Subcutaneous abdominal adipose tissue (tissue), 5 donors: ENCODE data around the gene OXCT1.
A peak's percentile ranks its signal among the peaks of the same experiment; 100 is the strongest.

Experiments used
- H3K27ac ChIP-seq: one replicate; pipeline ENCODE4 v1.7.0; 2013; ENCODE audit warnings: low read depth, mild to moderate bottlenecking, inconsistent platforms, low read length, moderate library complexity
- H3K27me3 ChIP-seq, 5 donors: one replicate each; pipeline ENCODE4 v1.7.0; 2013; ENCODE audit warnings: low read length in 5 of 5, inconsistent platforms in 1 of 5; ENCODE audit not compliant: control insufficient read depth in 5 of 5, insufficient read depth in 4 of 5
- H3K36me3 ChIP-seq, 5 donors: one replicate each; pipeline ENCODE4 v1.7.0; 2013; ENCODE audit warnings: low read length in 5 of 5; ENCODE audit not compliant: control insufficient read depth in 5 of 5, insufficient read depth in 5 of 5
- H3K4me1 ChIP-seq, 5 donors: one replicate each; pipeline ENCODE4 v1.7.0; 2013; ENCODE audit warnings: low read length in 5 of 5, mild to moderate bottlenecking in 3 of 5, moderate library complexity in 1 of 5; ENCODE audit not compliant: control insufficient read depth in 5 of 5, insufficient read depth in 5 of 5
- H3K4me3 ChIP-seq, 5 donors: one replicate each; pipeline ENCODE4 v1.7.0; 2013; ENCODE audit warnings: low read length in 5 of 5, low read depth in 1 of 5
- H3K9ac ChIP-seq, 5 donors: one replicate each; pipeline ENCODE4 v1.7.0; 2013; ENCODE audit warnings: low read length in 5 of 5, mild to moderate bottlenecking in 4 of 5, moderate library complexity in 3 of 5
- H3K9me3 ChIP-seq, 5 donors: one replicate each; pipeline ENCODE4 v1.7.0; 2013; ENCODE audit warnings: low read length in 5 of 5; ENCODE audit not compliant: control insufficient read depth in 5 of 5
- donor health status: healthy.
- donor health status: healthy.
- donor health status: healthy.
- donor health status: healthy.
- donor health status: healthy.

The OXCT1 gene

DNA sequence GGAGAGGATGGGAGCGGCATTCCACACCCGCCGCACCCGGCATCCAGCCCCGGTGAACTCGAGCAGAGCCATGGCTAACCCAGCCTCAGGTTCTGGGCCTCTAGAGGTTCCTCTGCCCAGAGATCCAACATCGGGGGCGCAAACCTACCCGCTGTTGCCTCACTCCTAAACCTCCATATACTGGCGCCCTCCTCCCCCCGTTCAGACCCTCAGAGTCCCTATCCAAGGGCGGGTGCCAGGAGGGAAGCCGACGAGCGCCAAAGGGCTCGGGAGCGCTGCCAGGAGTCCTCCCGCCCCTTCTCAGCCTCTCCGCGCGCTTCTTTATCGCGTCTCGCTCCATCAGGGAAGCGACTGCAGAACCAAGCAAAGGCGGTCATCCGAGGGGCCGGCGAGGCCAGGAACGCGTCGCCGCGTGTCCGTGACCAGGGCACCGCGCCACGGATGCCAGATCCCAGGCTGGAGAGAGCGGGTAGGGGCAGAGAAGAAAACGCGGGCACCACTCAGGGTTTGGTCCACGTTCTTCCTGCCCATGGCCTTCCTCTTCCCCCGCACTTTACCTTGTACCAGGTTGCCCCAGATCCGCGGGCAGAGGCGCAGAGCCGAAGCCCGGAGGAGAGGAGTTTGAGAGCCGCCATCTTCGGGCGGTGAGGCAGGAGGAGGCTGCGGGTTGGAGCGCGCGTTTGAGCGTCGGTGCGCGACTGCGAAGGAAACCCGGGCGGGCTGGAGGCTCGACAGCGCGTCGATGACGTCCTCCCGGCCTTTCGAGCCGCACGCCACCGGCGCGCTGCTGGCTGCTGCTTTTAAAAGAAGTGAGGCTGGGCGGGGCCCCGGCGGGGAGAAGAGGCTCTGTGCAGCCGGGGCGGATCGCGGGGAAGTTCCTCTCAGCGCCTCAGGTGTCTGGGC lies at the start of gene OXCT1:
Gene OXCT1, minus strand, starts transcription at position 702 of the 903 bp plus-strand sequence. Its CDS starts 67 bp downstream, at position 635.
- peak within 1 kb of the TSS; percentile 54 for H3K27ac ChIP-seq
- H3K9ac ChIP-seq = peak within 1 kb of the TSS; percentile 49 to 85 (median 76)
- H3K27me3 ChIP-seq = no peaks in the 10 kb centered on the region
- no peaks in the 10 kb centered on the region for H3K36me3 ChIP-seq
- H3K4me1 ChIP-seq = peaks cover 5 to 37% (median 24%) of the 10 kb centered on the region in 5 donors
- H3K4me3 ChIP-seq = peak within 1 kb of the TSS; percentile 81 to 98 (median 95)
- no peaks in the 10 kb centered on the region for H3K9me3 ChIP-seq

- Histone ChIP-seq H3K9me3 (no peaks in the 10 kb centered on the region), H3K36me3 (peaks cover 48 to 70% (median 58%) of the 10 kb centered on the region in 5 donors), H3K27me3 (no peaks in the 10 kb centered on the region), H3K4me3 (no peak overlapping the region), H3K9ac (no peak overlapping the region), H3K4me1 (no peaks in the 10 kb centered on the region), H3K27ac (no peak overlapping the region)
These were observed 47.9 kb upstream of the OXCT1 start for GRCh38 chr5:41918105-41918504.

DNA sequence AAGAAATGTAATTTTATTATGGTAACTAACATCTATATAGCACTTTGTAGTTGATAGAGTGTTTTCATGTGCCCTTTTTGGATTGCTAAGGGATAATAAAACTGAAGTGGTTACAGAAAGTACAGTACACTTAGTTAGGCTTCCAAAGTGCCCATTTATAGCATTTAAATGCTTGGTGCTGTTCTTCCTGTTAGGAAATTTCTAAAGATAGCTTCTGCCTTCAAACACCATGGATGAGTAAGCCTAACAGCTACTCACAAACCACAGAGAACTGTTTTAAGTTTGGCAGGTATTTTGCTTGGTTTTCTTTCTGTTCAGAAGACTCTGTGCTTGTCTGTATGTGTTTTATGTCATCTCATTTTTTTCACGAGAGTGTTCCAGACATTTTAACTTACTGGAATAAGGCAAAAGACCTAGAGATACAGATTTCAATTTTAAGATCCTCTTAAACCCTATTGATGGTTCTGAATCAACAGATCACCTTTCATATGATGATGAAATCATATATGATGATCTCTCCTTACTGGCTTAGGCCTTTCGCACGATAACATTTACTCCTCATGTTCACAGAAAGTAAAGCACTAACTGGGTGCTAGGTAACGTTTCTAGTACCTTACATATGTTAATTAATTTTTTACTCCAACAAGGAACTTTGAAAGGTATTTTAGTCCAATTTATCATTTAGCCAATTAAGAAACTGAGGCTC lies 38.3 kb upstream of the OXCT1 start:
- H3K27me3 ChIP-seq = no peaks in the 10 kb centered on the region
- no peak overlapping the region for H3K4me3 ChIP-seq
- H3K36me3 ChIP-seq = peaks cover 36 to 59% (median 52%) of the 10 kb centered on the region in 5 donors
- H3K9me3 ChIP-seq = no peaks in the 10 kb centered on the region
- peaks cover 0 to 22% (median 16%) of the 10 kb centered on the region in 5 donors for H3K4me1 ChIP-seq
- no peak overlapping the region for H3K27ac ChIP-seq
- H3K9ac ChIP-seq = no peak overlapping the region

GRCh38 chr5:41906151-41906550 lies 35.9 kb upstream of the OXCT1 start:
- Histone ChIP-seq H3K9ac (no peak overlapping the region), H3K36me3 (peaks cover 23 to 38% (median 31%) of the 10 kb centered on the region in 5 donors), H3K27ac (no peak overlapping the region), H3K27me3 (no peaks in the 10 kb centered on the region), H3K4me3 (no peak overlapping the region), H3K4me1 (peaks cover 0 to 26% (median 20%) of the 10 kb centered on the region in 5 donors), H3K9me3 (no peaks in the 10 kb centered on the region)

DNA sequence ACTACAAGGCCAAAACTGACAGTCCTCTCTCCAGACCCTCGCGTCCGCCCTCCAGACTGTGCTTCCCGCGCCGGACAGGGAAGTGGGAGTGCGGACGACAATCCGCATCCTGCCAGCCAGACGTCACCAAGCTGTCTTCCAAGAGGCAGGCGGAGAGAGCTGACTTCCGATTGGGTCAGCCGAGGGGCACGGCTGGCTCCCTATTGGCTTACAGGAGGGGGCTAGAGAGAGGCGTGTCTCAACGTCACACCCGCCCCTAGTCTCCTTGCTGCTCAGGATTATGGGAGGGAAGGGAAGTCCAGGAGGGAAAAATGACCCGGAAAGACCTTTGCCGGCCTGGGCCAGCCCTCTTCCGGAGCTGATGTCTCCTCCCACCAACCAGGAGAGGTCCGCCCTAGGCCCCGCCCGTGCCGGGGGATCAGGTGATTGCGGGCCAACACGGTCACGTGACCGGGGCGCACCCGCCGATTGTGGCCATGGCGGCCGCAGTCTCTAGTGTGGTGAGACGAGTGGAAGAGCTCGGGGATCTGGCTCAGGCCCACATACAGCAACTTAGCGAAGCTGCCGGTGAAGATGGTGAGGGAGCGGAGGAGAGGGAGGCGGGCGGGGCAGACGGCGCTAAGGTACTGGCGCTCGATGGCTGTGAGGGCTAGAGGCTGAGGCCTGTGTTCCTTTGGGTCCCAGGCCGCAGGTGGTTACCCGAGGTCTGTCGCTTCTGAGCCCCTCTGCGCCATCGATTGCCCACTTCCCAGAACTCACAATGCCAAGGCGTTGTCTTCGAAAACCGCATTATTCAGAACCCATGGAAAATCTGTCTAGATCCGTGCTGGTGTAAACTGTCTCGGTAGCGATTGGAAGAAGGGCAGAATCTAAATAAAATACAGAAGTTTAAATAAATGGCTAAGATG lies 33.9 kb upstream of the OXCT1 start, which contains the start of gene RIMOC1:
Gene RIMOC1, plus strand, starts transcription at position 453 of the 908 bp plus-strand sequence. Its CDS starts 24 bp downstream, at position 477.
- peaks cover 0 to 26% (median 20%) of the 10 kb centered on the region in 5 donors for H3K4me1 ChIP-seq
- peak within 1 kb of the TSS; percentile 84 to 96 (median 91) for H3K4me3 ChIP-seq
- H3K9me3 ChIP-seq = no peaks in the 10 kb centered on the region
- peaks cover 10 to 24% (median 17%) of the 10 kb centered on the region in 5 donors for H3K36me3 ChIP-seq
- H3K27ac ChIP-seq = peak within 1 kb of the TSS; percentile 94
- no peaks in the 10 kb centered on the region for H3K27me3 ChIP-seq
- H3K9ac ChIP-seq = peak within 1 kb of the TSS; percentile 87 to 98 (median 94)

GRCh38 chr5:41903382-41903891 lies 33.2 kb upstream of the OXCT1 start:
- peaks cover 4 to 17% (median 10%) of the 10 kb centered on the region in 5 donors for H3K36me3 ChIP-seq
- peak overlapping the region; percentile 66 to 96 (median 82) for H3K4me3 ChIP-seq
- peaks cover 0 to 26% (median 20%) of the 10 kb centered on the region in 5 donors for H3K4me1 ChIP-seq
- H3K27ac ChIP-seq = peak overlapping the region; percentile 74
- H3K27me3 ChIP-seq = no peaks in the 10 kb centered on the region
- peak overlapping the region; percentile 23 to 76 (median 64) for H3K9ac ChIP-seq
- H3K9me3 ChIP-seq = no peaks in the 10 kb centered on the region

DNA sequence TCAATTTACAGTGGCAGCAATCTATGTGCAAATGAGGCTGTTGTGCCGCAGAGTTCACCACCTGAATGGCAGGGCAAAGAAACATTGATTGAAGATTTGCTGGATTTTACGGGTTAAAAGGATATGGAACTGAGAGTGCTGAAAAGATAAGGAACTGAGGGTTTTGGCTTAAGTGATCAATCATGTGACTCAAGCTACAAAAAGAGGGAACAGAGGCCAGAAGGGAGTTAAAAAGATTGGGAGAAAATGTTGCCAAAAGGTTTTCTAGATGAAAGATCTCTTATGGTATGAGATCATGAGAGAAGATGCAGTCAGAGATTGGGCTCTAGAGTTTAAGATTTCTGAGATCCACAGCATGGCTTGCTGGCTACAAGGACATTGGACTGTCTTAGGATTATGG lies 26.0 kb upstream of the OXCT1 start:
- H3K9me3 ChIP-seq = no peaks in the 10 kb centered on the region
- peaks cover 0 to 5% (median 0%) of the 10 kb centered on the region in 5 donors for H3K27me3 ChIP-seq
- H3K4me1 ChIP-seq = no peaks in the 10 kb centered on the region
- H3K9ac ChIP-seq = no peak overlapping the region
- no peaks in the 10 kb centered on the region for H3K36me3 ChIP-seq
- no peak overlapping the region for H3K4me3 ChIP-seq
- H3K27ac ChIP-seq = no peak overlapping the region

DNA sequence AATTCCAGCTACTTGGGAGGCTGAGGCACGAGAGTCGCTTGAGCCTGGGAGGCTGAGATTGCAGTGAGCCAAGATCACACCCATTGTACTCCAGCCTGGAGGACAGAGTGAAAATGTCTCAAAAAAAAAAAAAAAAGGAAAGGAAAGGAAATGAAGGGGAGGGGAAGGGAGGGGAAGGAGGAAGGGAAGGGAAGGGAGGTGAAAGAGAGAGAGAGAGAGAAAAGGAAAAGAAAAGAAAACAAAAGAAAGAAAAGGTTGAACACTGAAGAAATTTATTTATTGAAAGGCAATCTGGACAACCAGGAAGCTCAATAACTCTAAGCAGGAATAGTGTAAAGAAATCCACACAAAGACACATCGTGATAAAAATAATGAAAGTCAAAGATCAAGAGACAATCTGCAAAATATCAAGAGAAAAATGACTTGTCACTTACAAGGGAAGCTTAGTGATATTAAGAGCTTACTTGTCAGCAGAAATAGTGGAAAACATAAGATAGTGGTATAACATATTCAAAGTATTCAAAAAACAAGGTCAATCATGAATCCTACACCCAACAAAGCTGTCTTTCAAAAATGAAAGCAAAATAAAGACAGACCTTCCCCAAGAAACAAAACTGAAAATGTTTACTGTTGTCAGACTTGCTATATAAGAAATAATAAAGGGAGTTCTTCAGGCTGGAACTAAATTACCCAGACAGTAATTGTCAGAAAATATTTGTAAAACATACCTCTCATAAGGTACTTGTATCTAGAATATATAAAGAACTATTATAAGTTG lies 23.0 kb upstream of the OXCT1 start:
- no peak overlapping the region for H3K4me3 ChIP-seq
- no peak overlapping the region for H3K27ac ChIP-seq
- no peaks in the 10 kb centered on the region for H3K9me3 ChIP-seq
- H3K36me3 ChIP-seq = no peaks in the 10 kb centered on the region
- H3K4me1 ChIP-seq = no peaks in the 10 kb centered on the region
- no peak overlapping the region for H3K9ac ChIP-seq
- peaks cover 0 to 5% (median 0%) of the 10 kb centered on the region in 5 donors for H3K27me3 ChIP-seq
